Activated naive CD4-positive, alpha-beta T cell treated with anti-CD3 and anti-CD28 coated beads for 36 hours (primary cell): Measurements from ENCODE around the gene YPEL3. TPM values are rescaled to one million over a fixed set of nuclear protein-coding genes. Genes with fewer than 3 reads are reported as not detected.
A peak's percentile ranks its signal among the peaks of the same experiment; 100 is the strongest.
"Not testable (repeated sequence)": the region's sequence is repeated elsewhere in the genome, so short reads cannot be mapped to it uniquely, and the experiment has no call there.

ENCODE experiments used
- CTCF ChIA-PET: fragments of 350-600 bp; sonication (Branson Sonifier 250); formaldehyde crosslinking; loops from one replicate; lab custom pipeline; 2021; ENCODE audit warnings: antibody characterized with exemption; lab: Charles Lee
- DNase-seq: peaks from one replicate; pipeline ENCODE4 v3.0.0-alpha.2; 2020
- H3K27ac Mint-ChIP-seq: one replicate; pipeline ENCODE4 v1.8.0; 2021; ENCODE audit warnings: mild to moderate bottlenecking, mixed read lengths
- H3K27me3 Mint-ChIP-seq: one replicate; pipeline ENCODE4 v1.8.0; 2021; ENCODE audit warnings: low read depth, mixed read lengths
- H3K36me3 Mint-ChIP-seq: one replicate; pipeline ENCODE4 v1.8.0; 2021; ENCODE audit warnings: low read depth, mixed read lengths
- H3K4me1 Mint-ChIP-seq: one replicate; pipeline ENCODE4 v1.8.0; 2021; ENCODE audit warnings: low read depth, mixed read lengths
- H3K4me3 Mint-ChIP-seq: one replicate; pipeline ENCODE4 v1.8.0; 2021; ENCODE audit warnings: mild to moderate bottlenecking, moderate library complexity, mixed read lengths
- H3K9me3 Mint-ChIP-seq: one replicate; pipeline ENCODE4 v1.8.0; 2021; ENCODE audit warnings: mixed read lengths
- intact Hi-C: fragments of 100-400 bp; cut with micrococcal nuclease; formaldehyde crosslinking; loops from one replicate; pipeline ENCODE4 v1.15.1; 2023
- total RNA-seq, 2 experiments: library from RNA; stranded (reverse); gene quantifications; one replicate each; pipeline ENCODE4 v1.2.3, GENCODE V29; 2021

Gene YPEL3
- total RNA-seq, 2 experiments from 2014 or later: 24.6 to 27.3 TPM

- H3K4me3 Mint-ChIP-seq: no peak overlapping the region
- intact Hi-C loops: loop anchor here (2.0 kb wide), 1 partner anchor 35 kb away; the partner anchor contains the start of gene YPEL3
- H3K36me3 Mint-ChIP-seq: no peaks in the 10 kb centered on the region
- CTCF ChIA-PET: interaction anchor here (0.6 kb wide), 2 partner anchors 44 to 48 kb away, joined by 3 to 4 read pairs; no protein-coding TSS in a partner anchor
- H3K4me1 Mint-ChIP-seq: peaks cover 4% of the 10 kb centered on the region
- DNase-seq: no peak
- no peaks in the 10 kb centered on the region for H3K27me3 Mint-ChIP-seq
- H3K9me3 Mint-ChIP-seq: no peaks in the 10 kb centered on the region
- H3K27ac Mint-ChIP-seq: peak overlapping the region; percentile 46
These were observed 36.0 kb upstream of the YPEL3 start for GRCh38 chr16:30131869-30132475.

GRCh38 chr16:30127993-30128392 is 32.0 kb upstream of the YPEL3 start:
- Mint-ChIP-seq H3K27me3 (no peaks in the 10 kb centered on the region), H3K4me1 (peaks cover 7% of the 10 kb centered on the region), H3K27ac (no peak overlapping the region), H3K36me3 (no peaks in the 10 kb centered on the region), H3K4me3 (no peak overlapping the region), H3K9me3 (no peaks in the 10 kb centered on the region)
- DNase-seq: no peak
- intact Hi-C loops: no loop called here
- CTCF ChIA-PET: interaction anchor here (1.7 kb wide), 1 partner anchor 16 kb away, joined by 4 read pairs; no protein-coding TSS in a partner anchor

- H3K4me3 Mint-ChIP-seq, CTCF ChIA-PET, H3K27me3 Mint-ChIP-seq, H3K36me3 Mint-ChIP-seq, intact Hi-C loops, H3K9me3 Mint-ChIP-seq, H3K27ac Mint-ChIP-seq, DNase-seq: not testable (repeated sequence)
- H3K4me1 Mint-ChIP-seq: peaks cover 21% of the 10 kb centered on the region
These were observed 29.7 kb upstream of the YPEL3 start for GRCh38 chr16:30125690-30126089.

- H3K4me1 Mint-ChIP-seq: peaks cover 25% of the 10 kb centered on the region
These were observed 29.0 kb upstream of the YPEL3 start for GRCh38 chr16:30124985-30125379.

GRCh38 chr16:30122604-30123160 is 26.7 kb upstream of the YPEL3 start:
- Mint-ChIP-seq H3K4me1 (peaks cover 30% of the 10 kb centered on the region), H3K4me3 (peak overlapping the region; percentile 88), H3K27me3 (no peaks in the 10 kb centered on the region), H3K36me3 (peaks cover 1% of the 10 kb centered on the region), H3K9me3 (no peaks in the 10 kb centered on the region), H3K27ac (peak overlapping the region; percentile 85)
- DNase-seq: no peak
- CTCF ChIA-PET: no interaction called here
- intact Hi-C loops: loop anchor here (1.0 to 5.0 kb wide), 4 partner anchors 26 to 490 kb away; partner anchors contain the start of genes YPEL3 and ZNF689

More at GRCh38 chr16:30124985-30125379, 29.0 kb upstream of the YPEL3 start:
- no peaks in the 10 kb centered on the region for H3K36me3 Mint-ChIP-seq
- CTCF ChIA-PET: no interaction called here
- H3K27ac Mint-ChIP-seq: no peak overlapping the region
- DNase-seq: no peak
- no peaks in the 10 kb centered on the region for H3K27me3 Mint-ChIP-seq
- no peak overlapping the region for H3K4me3 Mint-ChIP-seq
- intact Hi-C loops: loop anchor here (5.0 kb wide), 1 partner anchor 487 kb away; the partner anchor contains the start of gene ZNF689
- no peaks in the 10 kb centered on the region for H3K9me3 Mint-ChIP-seq

GRCh38 chr16:30121741-30122571 is 25.9 kb upstream of the YPEL3 start:
- Mint-ChIP-seq H3K4me3 (peak overlapping the region; percentile 88), H3K9me3 (no peaks in the 10 kb centered on the region), H3K27ac (peak overlapping the region; percentile 85), H3K4me1 (peaks cover 30% of the 10 kb centered on the region), H3K27me3 (no peaks in the 10 kb centered on the region), H3K36me3 (peaks cover 1% of the 10 kb centered on the region)
- DNase-seq: no peak
- CTCF ChIA-PET: no interaction called here
- intact Hi-C loops: loop anchor here (2.0 to 5.0 kb wide), 2 partner anchors 69 to 490 kb away; partner anchors contain the start of gene ZNF689

GRCh38 chr16:30120340-30121105 is 24.5 kb upstream of the YPEL3 start:
- Mint-ChIP-seq H3K27ac (peak overlapping the region; percentile 30), H3K4me3 (no peak overlapping the region), H3K9me3 (no peaks in the 10 kb centered on the region), H3K36me3 (peaks cover 1% of the 10 kb centered on the region), H3K27me3 (no peaks in the 10 kb centered on the region), H3K4me1 (peaks cover 30% of the 10 kb centered on the region)
- no peak for DNase-seq
- CTCF ChIA-PET: interaction anchor here (1.2 to 1.4 kb wide), 2 partner anchors 9 to 29 kb away, joined by 3 to 9 read pairs; partner anchors contain the start of gene TBX6
- intact Hi-C loops: loop anchor here (5.0 kb wide), 1 partner anchor 492 kb away; the partner anchor contains the start of gene ZNF689

GRCh38 chr16:30119428-30119827 is 23.4 kb upstream of the YPEL3 start:
- Mint-ChIP-seq H3K9me3 (no peaks in the 10 kb centered on the region), H3K36me3 (peaks cover 1% of the 10 kb centered on the region), H3K4me3 (no peak overlapping the region), H3K27me3 (no peaks in the 10 kb centered on the region), H3K27ac (no peak overlapping the region), H3K4me1 (peaks cover 40% of the 10 kb centered on the region)
- intact Hi-C loops: no loop called here
- no peak for DNase-seq
- CTCF ChIA-PET: interaction anchor here (0.6 kb wide), 1 partner anchor 31 kb away, joined by 3 read pairs; no protein-coding TSS in a partner anchor

- Mint-ChIP-seq H3K9me3 (no peaks in the 10 kb centered on the region), H3K4me1 (peaks cover 41% of the 10 kb centered on the region), H3K27ac (no peak overlapping the region), H3K27me3 (no peaks in the 10 kb centered on the region), H3K4me3 (no peak overlapping the region), H3K36me3 (peaks cover 1% of the 10 kb centered on the region)
- no peak for DNase-seq
- CTCF ChIA-PET: interaction anchor here (1.4 kb wide), 1 partner anchor 26 kb away, joined by 4 read pairs; the partner anchor contains the start of gene TBX6
- intact Hi-C loops: no loop called here
These were observed 21.8 kb upstream of the YPEL3 start for GRCh38 chr16:30117768-30118167.

GRCh38 chr16:30116291-30117207 is 20.5 kb upstream of the YPEL3 start:
- Mint-ChIP-seq H3K4me3 (no peak overlapping the region), H3K27me3 (no peaks in the 10 kb centered on the region), H3K36me3 (peaks cover 4% of the 10 kb centered on the region), H3K27ac (no peak overlapping the region), H3K9me3 (no peaks in the 10 kb centered on the region), H3K4me1 (peaks cover 32% of the 10 kb centered on the region)
- CTCF ChIA-PET: interaction anchor here (0.5 to 0.7 kb wide), 5 partner anchors 12 to 270 kb away, joined by 3 to 4 read pairs (median 3); no protein-coding TSS in a partner anchor
- no peak for DNase-seq
- intact Hi-C loops: no loop called here

GRCh38 chr16:30115238-30115637 is 19.2 kb upstream of the YPEL3 start:
- Mint-ChIP-seq H3K27me3 (no peaks in the 10 kb centered on the region), H3K36me3 (peaks cover 4% of the 10 kb centered on the region), H3K4me1 (peaks cover 22% of the 10 kb centered on the region), H3K9me3 (no peaks in the 10 kb centered on the region), H3K4me3 (no peak overlapping the region), H3K27ac (peak overlapping the region; percentile 13)
- intact Hi-C loops: no loop called here
- DNase-seq: peak; percentile 36
- CTCF ChIA-PET: interaction anchor here (0.7 to 1.3 kb wide), 5 partner anchors 12 to 513 kb away, joined by 3 to 4 read pairs (median 4); partner anchors contain the start of gene C16orf92
